ENCODE measurements around the gene OR5I1. TPM values are rescaled to one million over a fixed set of nuclear protein-coding genes. Genes with fewer than 3 reads are reported as not detected.

OR5I1 gene
- total RNA-seq, result not detected in 2 replicates
- polyA plus RNA-seq, result not detected in 2 replicates

DNA sequence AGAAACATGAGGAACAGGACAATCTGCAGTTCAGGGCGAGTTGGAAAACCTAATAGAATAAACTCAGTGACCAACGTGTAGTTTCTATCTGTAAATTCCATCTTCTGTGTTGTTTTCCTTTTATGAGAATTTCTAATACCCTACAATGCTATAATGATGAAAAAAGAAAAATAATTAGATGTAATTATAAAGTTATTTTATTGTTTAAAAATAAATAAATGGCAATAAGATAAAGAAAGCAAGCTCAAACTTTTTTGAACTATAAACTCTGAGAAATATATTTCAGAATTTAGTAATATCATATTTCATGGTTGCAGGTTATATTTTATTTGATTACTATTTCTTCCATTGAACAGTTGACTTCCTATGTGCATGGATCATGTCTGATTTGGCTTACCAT is at the start of gene OR5I1:
Gene OR5I1 (minus strand): TSS at position 101 of the 400 bp plus-strand sequence. CDS start 0 bp downstream, at position 101.
- H3K79me2 ChIP-seq, result no peaks in the 10 kb centered on the region
- WGBS (ENCODE audit: low lambda C conversion rate, missing lambda C conversion rate), result 70% methylated on average over 2 of the region's 2 CpGs
- H4K20me1 ChIP-seq (ENCODE audit: insufficient read depth, poor library complexity, severe bottlenecking), result no peaks in the 10 kb centered on the region
- no peak for TF ChIP-seq EZH2 (IDR thresholded peaks at IDR 0.05; ENCODE audit: borderline replicate concordance)
- no peak for TF ChIP-seq CTCF (IDR thresholded peaks at IDR 0.05; ENCODE audit: poor library complexity)
- TF ChIP-seq EZH2phosphoT487 (IDR thresholded peaks at IDR 0.05; ENCODE audit: low read depth, severe bottlenecking, unreplicated experiment), result no peak
- H3K27me3 ChIP-seq, result no peaks in the 10 kb centered on the region
- H3K4me1 ChIP-seq (ENCODE audit: insufficient read depth), result no peaks in the 10 kb centered on the region
- no peak within 1 kb of the TSS for H3K27ac ChIP-seq
- H3K4me2 ChIP-seq, result no peak within 1 kb of the TSS
- H3K9me2 ChIP-seq (replicated peaks; ENCODE audit: insufficient read depth), result no peaks in the 10 kb centered on the region
- H2AFZ ChIP-seq, result no peak within 1 kb of the TSS
- no peak for DNase-seq (ENCODE audit: low spot score)
- H3K36me3 ChIP-seq (replicated peaks; ENCODE audit: insufficient read depth, low read depth), result no peaks in the 10 kb centered on the region
- H3K9me3 ChIP-seq (ENCODE audit: low read depth), result no peaks in the 10 kb centered on the region
- H3K4me3 ChIP-seq, result no peak within 1 kb of the TSS

DNA sequence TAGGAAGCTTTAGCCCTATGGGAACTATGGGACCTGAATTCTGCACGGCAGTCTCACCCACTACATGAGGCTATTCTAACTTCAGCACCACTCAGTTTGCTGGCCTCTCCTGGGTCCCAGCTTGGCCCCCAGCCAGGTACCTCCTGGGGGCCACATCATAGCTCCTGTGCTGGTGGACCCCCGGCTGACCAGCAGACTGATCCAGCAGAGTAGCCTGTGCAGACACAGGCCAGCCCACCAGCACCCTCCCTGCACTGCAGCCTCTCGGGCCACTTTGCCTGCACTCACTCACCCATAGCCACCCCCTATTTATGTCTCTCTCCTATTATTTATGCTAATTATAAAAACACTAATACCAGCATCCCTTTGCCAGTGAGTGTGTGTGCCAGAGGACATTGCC is 34.7 kb upstream of the OR5I1 start:
- no peaks in the 10 kb centered on the region for H3K79me2 ChIP-seq
- no peak overlapping the region for H2AFZ ChIP-seq
- no peaks in the 10 kb centered on the region for H3K9me3 ChIP-seq (ENCODE audit: low read depth)
- H3K27ac ChIP-seq, result no peak overlapping the region
- no peaks in the 10 kb centered on the region for H3K9me2 ChIP-seq (replicated peaks; ENCODE audit: insufficient read depth)
- no peaks in the 10 kb centered on the region for H3K36me3 ChIP-seq (replicated peaks; ENCODE audit: insufficient read depth, low read depth)
- no peak overlapping the region for H3K4me3 ChIP-seq
- H4K20me1 ChIP-seq (ENCODE audit: insufficient read depth, poor library complexity, severe bottlenecking), result no peaks in the 10 kb centered on the region
- H3K4me2 ChIP-seq, result no peak overlapping the region
- H3K4me1 ChIP-seq (ENCODE audit: insufficient read depth), result no peaks in the 10 kb centered on the region
- TF ChIP-seq EZH2 (IDR thresholded peaks at IDR 0.05; ENCODE audit: borderline replicate concordance), result no peak
- no peak for TF ChIP-seq EZH2phosphoT487 (IDR thresholded peaks at IDR 0.05; ENCODE audit: low read depth, severe bottlenecking, unreplicated experiment)
- no peak for TF ChIP-seq CTCF (IDR thresholded peaks at IDR 0.05; ENCODE audit: poor library complexity)
- no peaks in the 10 kb centered on the region for H3K27me3 ChIP-seq
- DNase-seq (ENCODE audit: low spot score), result no peak
- WGBS (ENCODE audit: low lambda C conversion rate, missing lambda C conversion rate), result 76% methylated on average over 3 of the region's 3 CpGs

GRCh38 chr11:55969845-55970244 is 33.6 kb upstream of the OR5I1 start, which contains the start of gene OR10AG1:
Gene OR10AG1, minus strand, starts transcription at chr11:55969945. Its CDS starts 38 bp downstream, at chr11:55969907.
- H3K4me3 ChIP-seq, result no peak within 1 kb of the TSS
- H3K4me1 ChIP-seq (ENCODE audit: insufficient read depth), result no peaks in the 10 kb centered on the region
- H3K27me3 ChIP-seq, result no peaks in the 10 kb centered on the region
- no peak within 1 kb of the TSS for H3K4me2 ChIP-seq
- H3K79me2 ChIP-seq, result no peaks in the 10 kb centered on the region
- no peaks in the 10 kb centered on the region for H3K9me2 ChIP-seq (replicated peaks; ENCODE audit: insufficient read depth)
- no peaks in the 10 kb centered on the region for H4K20me1 ChIP-seq (ENCODE audit: insufficient read depth, poor library complexity, severe bottlenecking)
- no peak within 1 kb of the TSS for H3K27ac ChIP-seq
- H3K36me3 ChIP-seq (replicated peaks; ENCODE audit: insufficient read depth, low read depth), result no peaks in the 10 kb centered on the region
- DNase-seq (ENCODE audit: low spot score), result no peak
- H2AFZ ChIP-seq, result no peak within 1 kb of the TSS
- 89% methylated on average over 2 of the region's 2 CpGs for WGBS (ENCODE audit: low lambda C conversion rate, missing lambda C conversion rate)
- H3K9me3 ChIP-seq (ENCODE audit: low read depth), result no peaks in the 10 kb centered on the region
- TF ChIP-seq EZH2 (IDR thresholded peaks at IDR 0.05; ENCODE audit: borderline replicate concordance) (no peak), EZH2phosphoT487 (IDR thresholded peaks at IDR 0.05; ENCODE audit: low read depth, severe bottlenecking, unreplicated experiment) (no peak), CTCF (IDR thresholded peaks at IDR 0.05; ENCODE audit: poor library complexity) (no peak)

- H3K4me1 ChIP-seq (ENCODE audit: insufficient read depth), result no peaks in the 10 kb centered on the region
- no peaks in the 10 kb centered on the region for H3K27me3 ChIP-seq
- no peak overlapping the region for H3K4me2 ChIP-seq
- H4K20me1 ChIP-seq (ENCODE audit: insufficient read depth, poor library complexity, severe bottlenecking), result no peaks in the 10 kb centered on the region
- no peaks in the 10 kb centered on the region for H3K36me3 ChIP-seq (replicated peaks; ENCODE audit: insufficient read depth, low read depth)
- H3K27ac ChIP-seq, result no peak overlapping the region
- WGBS (ENCODE audit: low lambda C conversion rate, missing lambda C conversion rate), result 84% methylated on average over 5 of the region's 5 CpGs
- no peaks in the 10 kb centered on the region for H3K9me2 ChIP-seq (replicated peaks; ENCODE audit: insufficient read depth)
- no peak overlapping the region for H2AFZ ChIP-seq
- H3K79me2 ChIP-seq, result no peaks in the 10 kb centered on the region
- no peak for TF ChIP-seq EZH2 (IDR thresholded peaks at IDR 0.05; ENCODE audit: borderline replicate concordance)
- TF ChIP-seq CTCF (IDR thresholded peaks at IDR 0.05; ENCODE audit: poor library complexity), result no peak
- no peak overlapping the region for H3K4me3 ChIP-seq
- no peak for DNase-seq (ENCODE audit: low spot score)
- H3K9me3 ChIP-seq (ENCODE audit: low read depth), result no peaks in the 10 kb centered on the region
Observed at GRCh38 chr11:55967914-55968313, 31.7 kb upstream of the OR5I1 start.
